GM23248 (cell line): ENCODE results near the gene ASPRV1.

Source experiments
- EZH2 ChIP-seq: fragments of 200-600 bp; sonication (generic); IDR thresholded peaks from 2 replicates; pipeline ENCODE4 v1.6.1; 2018; ENCODE audit warnings: antibody characterized with exemption, mild to moderate bottlenecking; ENCODE audit not compliant: insufficient read depth, poor library complexity, severe bottlenecking
- EZH2phosphoT487 ChIP-seq: fragments of 200-600 bp; sonication (generic); IDR thresholded peaks from 2 replicates; pipeline ENCODE4 v1.6.1; 2018; ENCODE audit warnings: antibody characterized with exemption, moderate library complexity, mild to moderate bottlenecking, low read depth; ENCODE audit not compliant: insufficient read depth

DNA sequence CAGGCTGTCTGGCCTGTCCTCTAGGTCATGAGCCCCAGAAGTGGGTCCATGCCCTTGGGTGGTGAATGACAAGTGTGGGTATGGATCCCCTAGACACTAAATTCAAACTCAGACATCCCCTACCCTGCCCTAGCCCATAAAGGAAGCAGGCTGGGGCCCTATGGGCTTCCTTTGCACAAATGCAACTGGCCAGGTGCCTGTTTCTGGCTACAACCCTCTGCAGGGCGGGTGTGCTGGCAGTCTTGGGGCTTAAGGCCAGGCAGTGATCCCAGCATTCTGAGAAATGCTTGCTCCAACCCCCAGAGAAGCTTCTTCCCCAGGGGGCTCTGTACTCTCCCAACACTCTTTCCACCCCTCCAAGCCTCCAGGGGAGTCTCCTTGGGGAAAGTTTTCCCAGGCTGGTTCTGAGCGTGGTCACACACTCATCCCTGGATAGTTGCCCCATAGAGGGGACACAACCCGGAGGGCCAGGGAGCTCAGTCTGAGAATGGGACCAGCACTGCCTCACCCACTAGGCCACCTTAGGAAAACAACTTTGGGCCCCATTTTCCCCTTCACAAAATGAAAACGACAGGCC lies 16.6 kb upstream of the ASPRV1 start:
- no peak for TF ChIP-seq EZH2
- TF ChIP-seq EZH2phosphoT487: no peak
